Activated CD4-positive, alpha-beta T cell treated with anti-CD3 and anti-CD28 coated beads, Interleukin-2, Interleukin-4, amounts not matched to agents 100 ng/mL and 50 ng/mL, durations not matched to agents 16 hours and 8 hours (primary cell): ENCODE results near the gene LAYN.
A peak's percentile ranks its signal among the peaks of the same experiment; 100 is the strongest.

Experiments used
- DNase-seq: peaks from one replicate; pipeline ENCODE4 v3.0.0-alpha.2; 2020; ENCODE audit warnings: low spot score

The LAYN gene

DNA sequence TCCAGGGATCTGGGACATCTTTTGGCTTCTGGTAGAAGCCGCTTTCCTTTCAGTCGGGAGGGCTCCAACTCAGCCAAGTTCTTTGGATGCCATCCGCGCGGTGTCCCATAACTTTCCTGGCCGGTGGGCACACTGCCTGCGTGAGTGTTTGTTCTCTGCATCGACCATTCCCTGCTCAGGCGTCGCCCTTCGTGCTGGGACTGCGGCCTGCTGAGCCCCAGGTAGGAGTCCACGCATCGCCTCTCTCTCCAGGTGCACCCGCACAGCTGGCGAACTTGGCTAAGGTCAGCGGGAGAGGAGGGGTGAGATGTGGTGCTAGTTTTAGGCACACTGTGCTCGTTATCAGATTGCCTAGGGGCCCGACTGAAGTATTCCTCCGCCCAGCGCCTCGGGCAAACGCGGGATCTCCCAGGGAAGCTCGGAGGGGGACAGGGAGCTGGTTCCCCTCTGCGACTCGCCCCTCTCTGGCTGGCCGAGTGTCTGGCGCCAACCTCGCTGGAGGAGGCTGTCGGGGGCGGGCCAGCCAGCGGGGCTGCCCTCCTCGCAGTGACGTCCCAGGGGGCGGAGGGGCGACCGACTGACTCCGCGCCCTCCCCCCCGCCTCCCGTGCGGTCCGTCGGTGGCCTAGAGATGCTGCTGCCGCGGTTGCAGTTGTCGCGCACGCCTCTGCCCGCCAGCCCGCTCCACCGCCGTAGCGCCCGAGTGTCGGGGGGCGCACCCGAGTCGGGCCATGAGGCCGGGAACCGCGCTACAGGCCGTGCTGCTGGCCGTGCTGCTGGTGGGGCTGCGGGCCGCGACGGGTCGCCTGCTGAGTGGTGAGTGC is at the start of gene LAYN:
Gene LAYN (plus strand): TSS at position 607 of the 823 bp plus-strand sequence. CDS start 124 bp downstream, at position 731.
- DNase-seq, result no peak

DNA sequence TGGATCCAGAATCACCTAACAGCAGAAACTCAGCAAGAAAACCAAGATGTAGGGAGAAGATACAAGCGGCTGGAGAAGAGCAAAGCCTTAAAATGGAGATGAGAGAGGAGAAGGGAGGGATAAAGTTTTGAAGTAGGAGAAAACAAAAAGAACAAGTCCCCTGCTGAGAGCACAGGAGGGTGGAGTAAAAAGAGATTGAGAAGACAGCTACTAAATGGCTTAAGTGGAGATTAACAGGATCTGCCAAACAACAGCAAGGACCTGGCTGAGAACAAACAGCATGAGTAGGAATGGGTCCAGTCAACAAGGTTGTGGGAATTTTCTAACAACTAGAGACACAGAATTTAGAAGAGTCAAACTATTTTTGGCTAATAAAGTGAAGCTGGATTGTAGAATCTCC is 46.5 kb upstream of the LAYN start:
- DNase-seq, result no peak

- no peak for DNase-seq
These were observed 41.0 kb upstream of the LAYN start for GRCh38 chr11:111499483-111499882.

GRCh38 chr11:111500481-111500880 is 40.0 kb upstream of the LAYN start:
- no peak for DNase-seq

DNA sequence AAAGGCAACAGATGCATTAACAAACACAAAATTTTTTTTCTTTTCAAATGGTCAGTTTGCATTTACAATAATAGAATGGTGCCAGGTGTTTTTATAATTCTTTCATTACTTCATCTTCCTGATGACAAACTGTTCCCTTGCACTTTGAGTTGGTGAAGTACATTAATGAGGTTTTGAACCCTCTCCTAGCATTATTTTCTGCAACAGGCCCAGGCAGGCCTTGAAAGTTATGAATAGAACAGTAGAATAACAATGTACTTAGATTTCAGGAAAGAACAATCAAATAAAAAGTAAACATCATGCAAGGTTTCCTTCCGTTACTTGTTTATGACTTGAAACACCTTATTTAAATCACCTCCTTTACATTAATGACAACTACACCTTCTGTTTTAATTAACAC is 37.9 kb upstream of the LAYN start:
- DNase-seq, result no peak

- DNase-seq, result no peak
These were observed 30.2 kb upstream of the LAYN start for GRCh38 chr11:111510311-111510710.

DNA sequence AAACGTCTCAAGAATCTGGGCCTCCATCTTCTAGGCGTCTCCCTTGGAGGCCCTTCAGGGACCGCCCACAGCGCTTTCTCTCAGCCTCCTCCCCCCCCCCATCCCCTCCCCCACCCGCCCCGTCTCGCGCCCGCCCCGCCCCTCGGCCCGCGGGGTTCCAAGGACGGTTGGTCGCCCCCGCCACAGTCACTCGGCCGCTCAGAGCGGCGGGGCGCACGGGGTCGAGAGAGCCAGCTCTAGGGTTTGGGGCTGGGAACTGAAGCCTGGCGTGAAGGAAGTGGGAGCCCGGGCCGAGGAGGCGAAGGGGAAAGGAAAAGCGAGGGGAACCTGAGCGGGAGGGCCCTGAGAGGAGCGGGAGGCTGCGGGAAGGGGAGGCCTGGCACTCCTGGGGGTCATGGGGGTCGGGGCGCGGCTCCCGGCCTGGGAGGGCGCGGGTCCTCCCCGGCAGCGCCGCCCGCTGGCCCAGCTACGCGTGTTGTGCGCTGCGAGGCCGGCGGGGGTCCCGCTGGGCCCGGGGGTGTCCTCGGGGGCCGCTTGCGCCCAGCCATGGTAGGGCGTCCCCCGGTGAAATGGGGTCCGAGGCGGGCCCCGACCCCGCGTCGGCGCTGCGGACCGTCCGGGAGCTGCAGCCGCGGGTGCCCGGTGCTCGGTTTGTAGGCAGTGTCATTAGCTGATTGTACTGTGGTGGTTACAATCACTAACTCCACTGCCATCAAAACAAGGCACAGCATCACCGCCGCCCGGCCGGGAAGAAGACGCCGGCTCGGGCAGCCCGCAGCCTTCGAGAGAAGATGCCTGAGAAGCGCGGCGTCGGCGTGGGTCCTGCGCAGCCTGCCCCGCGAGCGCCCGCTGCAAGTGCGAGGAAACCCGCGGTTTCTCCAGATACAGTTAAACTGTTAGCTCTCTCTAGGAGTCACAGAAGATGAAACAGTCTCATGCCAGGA is 28.0 kb upstream of the LAYN start, which contains the start of gene BTG4:
Gene BTG4 (minus strand): TSS at position 91 of the 944 bp plus-strand sequence. CDS start 13,610 bp downstream, outside the sequence.
- no peak for DNase-seq

DNA sequence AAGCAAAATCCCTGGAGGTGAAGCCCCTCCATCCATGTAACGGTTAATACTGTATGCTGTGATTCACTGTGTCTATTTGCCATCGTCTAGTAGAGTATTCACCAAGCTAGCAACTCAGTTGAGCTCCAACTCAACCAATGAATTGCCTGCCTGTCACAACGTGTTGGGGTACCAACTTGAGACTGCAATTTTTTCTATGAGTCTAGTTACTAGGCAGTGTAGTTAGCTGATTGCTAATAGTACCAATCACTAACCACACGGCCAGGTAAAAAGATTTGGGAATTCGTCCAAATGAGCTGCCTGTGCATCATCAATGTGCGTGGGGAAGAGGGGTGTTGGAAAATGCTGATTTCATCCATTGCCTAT is 27.3 kb upstream of the LAYN start:
- no peak for DNase-seq

DNA sequence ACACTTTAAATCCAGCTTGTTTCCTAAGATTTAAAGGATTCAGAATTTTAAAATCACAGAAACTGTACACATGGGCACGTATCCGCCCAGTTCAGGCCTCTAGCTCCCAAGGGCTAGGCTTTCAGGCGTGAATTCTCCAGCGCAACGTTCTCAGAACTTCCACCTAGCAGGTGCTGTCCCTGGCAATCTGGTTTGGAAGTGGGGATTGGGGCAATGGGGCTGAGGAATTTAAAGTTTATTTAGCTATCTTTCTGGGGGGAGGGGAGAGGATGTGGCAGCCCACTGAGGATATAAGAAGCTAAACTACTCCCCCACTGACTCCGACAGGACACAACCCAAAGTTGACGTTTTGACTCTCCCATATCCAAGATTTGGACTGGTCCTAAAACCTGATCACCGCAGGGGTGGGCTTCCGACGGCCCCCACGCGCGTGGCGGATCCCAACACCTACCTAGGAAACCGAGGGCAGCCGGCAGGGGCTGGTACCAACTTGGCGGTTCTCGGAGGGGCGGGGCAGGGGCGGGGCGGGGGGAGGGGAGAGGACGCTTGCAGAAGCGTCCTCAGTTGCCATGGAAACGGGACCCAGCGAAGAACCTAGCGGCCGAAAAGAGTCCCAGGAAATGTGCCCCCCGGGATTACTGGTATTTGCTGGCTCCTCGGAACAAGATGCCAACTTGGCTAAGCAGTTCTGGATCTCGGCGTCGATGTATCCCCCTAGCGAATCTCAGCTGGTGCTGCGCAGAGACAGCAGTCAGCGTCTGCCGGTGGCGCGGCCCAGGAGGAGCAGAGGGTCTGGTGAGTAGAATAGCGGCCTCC is 26.1 kb upstream of the LAYN start, which contains the start of gene HOATZ:
Gene HOATZ (plus strand): TSS at position 563 of the 816 bp plus-strand sequence. CDS start 7 bp downstream, at position 570.
- DNase-seq, result peak; percentile 15

GRCh38 chr11:111515591-111515990 is 24.9 kb upstream of the LAYN start:
- DNase-seq, result no peak

GRCh38 chr11:111518668-111519067 is 21.9 kb upstream of the LAYN start:
- DNase-seq, result no peak

DNA sequence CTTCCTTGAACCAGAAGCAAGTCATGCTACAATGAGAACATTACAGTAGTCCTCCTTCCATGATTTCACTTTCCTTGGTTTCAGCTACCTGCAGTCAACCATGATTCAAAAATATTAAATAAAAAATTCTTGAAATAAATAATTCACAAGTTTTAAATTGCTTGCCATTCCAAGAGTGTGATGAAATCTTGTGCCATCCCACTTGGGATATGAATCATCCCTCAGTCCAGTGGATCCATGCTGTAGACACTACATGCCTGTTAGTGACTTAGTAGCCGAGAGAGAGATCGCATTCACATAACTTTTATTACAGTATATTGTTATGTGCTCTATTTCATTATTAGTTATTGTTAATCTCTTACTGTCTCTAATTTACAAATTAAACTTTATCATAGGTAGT is 20.0 kb upstream of the LAYN start:
- no peak for DNase-seq

GRCh38 chr11:111521135-111521534 is 19.4 kb upstream of the LAYN start:
- no peak for DNase-seq

DNA sequence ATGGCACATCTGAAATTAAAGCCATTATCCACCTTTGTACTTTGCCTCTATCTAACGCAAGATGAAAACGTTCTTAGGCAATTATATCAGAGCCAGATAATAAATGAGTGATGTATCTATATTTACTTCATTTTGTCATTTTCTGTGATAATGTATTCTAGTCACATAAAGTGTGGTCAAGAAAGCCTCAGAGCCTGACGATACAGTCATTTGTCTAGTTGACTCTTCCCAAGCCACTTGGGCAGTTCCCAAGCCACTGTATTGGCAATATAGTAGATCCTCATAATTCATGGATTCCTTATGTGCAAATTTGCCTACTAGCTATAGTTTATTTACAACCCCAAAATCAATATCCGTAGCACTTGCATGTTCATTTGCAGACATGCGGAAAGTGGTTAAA is 18.1 kb upstream of the LAYN start:
- no peak for DNase-seq

GRCh38 chr11:111523343-111523742 is 17.2 kb upstream of the LAYN start:
- DNase-seq, result peak; percentile 11

GRCh38 chr11:111524056-111524455 is 16.5 kb upstream of the LAYN start:
- DNase-seq, result no peak

DNA sequence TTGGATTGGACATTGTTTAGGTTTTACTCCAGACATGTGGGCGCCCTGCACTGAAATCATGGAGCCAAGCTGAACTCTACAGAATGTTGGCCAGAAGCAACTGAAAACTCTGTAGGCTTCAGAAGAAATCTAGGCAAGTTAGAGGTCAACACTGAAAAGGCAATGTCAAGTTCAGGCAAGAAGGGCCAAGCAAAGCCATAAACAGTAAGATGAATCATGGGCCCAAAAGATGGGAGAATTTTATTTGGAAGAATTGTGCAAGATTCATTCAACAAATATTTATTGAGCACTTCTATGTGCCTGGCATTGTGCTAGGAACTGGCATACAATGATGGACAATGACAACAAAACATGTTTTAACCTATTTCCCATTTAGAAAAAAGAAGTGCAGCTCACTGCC is 15.1 kb upstream of the LAYN start:
- no peak for DNase-seq

DNA sequence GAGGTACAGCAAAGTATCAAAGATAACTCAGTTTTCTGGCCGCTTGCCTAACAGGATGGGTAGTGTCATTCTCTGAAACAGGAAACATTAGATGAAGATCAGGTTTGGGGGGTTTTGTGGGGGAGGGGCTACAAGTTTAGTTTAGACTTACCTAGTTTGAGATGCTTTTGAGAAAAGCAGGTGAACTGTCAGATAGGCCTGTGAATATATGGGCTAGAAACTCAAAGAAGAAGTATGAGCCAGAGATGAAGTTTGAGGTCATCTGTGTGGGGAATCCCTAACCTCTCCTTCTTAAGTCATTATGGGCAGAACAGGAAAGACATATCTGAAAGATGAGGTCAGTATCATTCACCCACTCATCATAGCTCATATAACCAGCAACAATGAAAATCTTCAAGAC is 14.0 kb upstream of the LAYN start:
- no peak for DNase-seq

GRCh38 chr11:111527279-111527678 is 13.2 kb upstream of the LAYN start:
- DNase-seq, result no peak

DNA sequence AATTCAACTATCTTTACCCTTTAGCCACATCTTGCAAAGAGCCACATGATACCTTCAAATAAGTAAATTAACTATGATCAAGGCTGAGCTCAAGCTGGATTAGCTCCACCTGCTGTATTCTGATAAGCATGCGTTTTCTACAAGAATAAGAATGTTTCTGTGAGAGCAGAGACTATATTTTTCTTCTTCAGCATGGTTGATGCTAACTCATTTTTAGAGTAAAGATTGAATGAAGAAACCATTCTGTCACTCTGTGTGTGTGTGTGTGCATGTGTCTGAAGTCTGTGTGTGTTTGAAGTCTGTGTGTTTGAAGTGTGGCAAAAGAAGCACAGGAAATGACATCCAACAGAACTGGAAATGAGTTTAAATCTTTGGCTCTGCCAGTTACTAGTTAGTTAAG is 12.0 kb upstream of the LAYN start:
- peak; percentile 24 for DNase-seq

DNA sequence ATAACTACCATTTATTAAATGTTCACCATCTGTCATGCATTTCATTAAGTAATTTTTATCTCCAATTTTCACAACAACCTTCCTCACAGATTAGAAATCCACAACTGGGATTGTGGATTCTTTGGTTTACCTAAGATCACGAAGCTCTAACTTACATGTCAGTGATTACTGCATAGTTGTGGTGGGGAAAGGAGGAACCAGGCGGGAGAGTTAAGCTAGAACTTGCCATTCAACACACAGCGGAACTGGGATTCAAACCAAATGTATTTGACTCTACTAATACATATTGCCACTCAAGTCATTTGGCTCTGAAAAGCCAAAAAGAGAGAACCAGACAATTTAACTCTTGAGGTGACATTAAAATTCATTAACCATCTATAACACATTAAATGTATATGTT is 10.4 kb upstream of the LAYN start:
- DNase-seq, result no peak

- peak; percentile 19 for DNase-seq
These were observed 9.4 kb upstream of the LAYN start for GRCh38 chr11:111531136-111531535.
